Placental epithelial cell (primary cell): ENCODE results near the gene SMR3A. TPM values are rescaled to one million over a fixed set of nuclear protein-coding genes. Genes with fewer than 3 reads are reported as not detected.

Experiments
- total RNA-seq: library from RNA; depleted of rRNA; stranded (reverse); fragments of >200 nt; gene quantifications from 2 replicates; pipeline ENCODE4 v1.2.3, GENCODE V29; 2012

The SMR3A gene
- not detected in 2 replicates for total RNA-seq

DNA sequence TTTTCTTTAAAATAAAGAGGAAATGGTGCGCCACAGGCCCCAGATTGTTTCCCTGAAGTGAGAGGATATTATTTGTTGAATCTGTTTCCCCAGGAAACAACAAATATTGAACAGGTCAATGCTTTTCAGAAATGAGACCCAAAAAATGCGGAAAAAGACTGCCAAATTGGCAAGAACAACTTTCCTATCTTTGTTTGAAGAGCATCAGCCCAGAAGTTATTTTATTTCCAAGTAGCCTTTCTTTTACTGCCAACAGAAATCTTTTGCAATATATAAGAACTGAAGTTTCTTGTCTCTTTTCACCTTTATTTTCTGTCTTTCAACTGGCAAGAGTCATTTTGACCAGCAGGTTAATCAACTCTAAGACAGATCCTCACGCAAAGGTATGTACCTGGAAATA lies at the start of gene SMR3A:
SMR3A (plus strand) TSS at position 301 of the 400 bp plus-strand sequence. CDS start 1,356 bp downstream, outside the sequence.

DNA sequence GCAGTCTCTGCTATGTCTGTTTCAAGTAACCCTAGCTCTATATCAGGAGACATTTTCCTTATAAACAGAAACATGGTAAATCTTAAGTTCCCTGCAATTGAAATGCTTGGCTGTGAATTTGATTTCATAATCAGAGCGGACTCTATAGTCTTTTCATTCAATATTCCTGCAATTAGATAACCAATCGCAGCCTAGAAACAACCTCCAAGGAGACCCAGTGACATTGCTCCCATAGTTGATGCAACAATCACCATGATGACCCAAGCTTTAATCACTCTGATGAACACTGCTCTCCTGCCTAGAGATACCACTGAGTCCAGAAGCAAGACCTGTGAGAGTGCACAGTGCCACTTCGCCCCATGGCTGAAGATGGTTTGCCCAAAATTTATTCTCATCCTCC lies 25.9 kb upstream of the SMR3A start, which contains the start of gene CABS1:
CABS1 (plus strand) TSS at position 301 of the 400 bp plus-strand sequence; CDS start at position 360, 59 bp downstream.

DNA sequence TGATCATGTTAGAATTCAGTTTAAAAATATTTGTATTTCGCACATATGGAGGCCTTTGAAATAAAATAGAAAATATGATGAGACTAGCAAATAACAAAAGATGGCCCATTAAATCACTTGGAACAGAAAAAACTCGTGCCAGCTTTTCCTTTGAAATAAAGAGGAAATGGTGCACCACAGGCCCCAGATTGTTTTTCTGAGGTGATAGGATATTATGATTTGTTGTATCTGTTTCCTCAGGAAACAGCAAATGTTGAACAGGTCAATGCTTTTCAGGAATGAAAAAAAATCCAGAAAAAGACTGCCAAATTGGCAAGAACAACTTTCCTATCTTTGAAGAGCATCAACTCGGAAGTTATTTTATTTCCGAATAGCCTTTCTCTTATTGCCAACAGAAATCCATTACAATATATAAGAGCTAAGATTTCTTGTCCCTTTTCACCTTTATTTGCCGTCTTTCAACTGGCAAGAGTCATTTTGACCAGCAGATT lies 22.2 kb downstream of the SMR3A start, which contains the start of gene SMR3B:
SMR3B (plus strand) TSS at position 441 of the 491 bp plus-strand sequence. CDS start 1,380 bp downstream, outside the sequence.

DNA sequence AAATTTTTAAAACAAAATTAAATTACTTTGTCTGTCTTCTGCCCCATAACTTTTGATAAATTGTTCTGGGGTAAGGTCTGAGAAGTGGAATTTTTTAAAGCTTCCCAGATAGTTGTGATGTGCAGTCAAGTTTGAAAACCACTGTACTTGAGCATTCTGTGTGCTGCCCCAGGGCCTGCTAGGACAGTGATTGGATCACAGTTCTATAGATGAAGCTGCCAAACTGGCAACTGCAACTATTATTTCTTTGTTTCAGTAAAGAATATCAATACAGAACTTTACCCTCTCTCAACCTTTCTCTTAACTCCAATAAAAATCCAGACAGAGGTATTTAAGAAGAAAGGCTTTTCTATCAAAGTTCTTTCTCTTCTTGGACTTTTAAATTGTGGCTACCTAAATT lies 37.0 kb downstream of the SMR3A start, which contains the start of gene OPRPN:
OPRPN (plus strand) TSS at position 361 of the 400 bp plus-strand sequence. CDS start 1,346 bp downstream, outside the sequence.

Other genes starting within 250 kb of the SMR3A start
- gene PRR27, start 206.5 kb upstream of the SMR3A start, total RNA-seq, result not detected in 2 replicates
- gene ODAM, start 165.0 kb upstream of the SMR3A start, total RNA-seq, result 1.2 and 2.0 TPM in 2 replicates
- gene FDCSP, start 134.6 kb upstream of the SMR3A start, total RNA-seq, result not detected in 2 replicates
- not detected in 2 replicates for gene CSN3, start 118.2 kb upstream of the SMR3A start, total RNA-seq
- gene CABS1, start 25.8 kb upstream of the SMR3A start, total RNA-seq, result not detected in 2 replicates
- gene SMR3B, start 22.4 kb downstream of the SMR3A start, total RNA-seq, result not detected in 2 replicates
- gene OPRPN, start 37.2 kb downstream of the SMR3A start, total RNA-seq, result not detected in 2 replicates
- not detected in 2 replicates for gene MUC7, start 111.4 kb downstream of the SMR3A start, total RNA-seq
- not detected in 2 replicates for gene AMTN, start 157.8 kb downstream of the SMR3A start, total RNA-seq
- not detected in 2 replicates for gene AMBN, start 231.5 kb downstream of the SMR3A start, total RNA-seq